Measurements from ENCODE around the gene MDC1. TPM values are rescaled to one million over a fixed set of nuclear protein-coding genes. Genes with fewer than 3 reads are reported as not detected.

MDC1 gene
- total and polyA plus RNA-seq, 2 of the 13 experiments (the other 11 are each of a cell fraction or from before 2014, with no cell fraction given): 8.4 to 14.0 TPM

- TF ChIP-seq ETV5 (CRISPR knock-in tag; IDR thresholded peaks at IDR 0.05; ENCODE audit: borderline replicate concordance) (peak; percentile 98), SMARCC2 (IDR thresholded peaks at IDR 0.05) (no peak), KMT2B (CRISPR knock-in tag; IDR thresholded peaks at IDR 0.05) (peak; percentile 53; the same call in 1 of the 2 replicates), SIX4 (CRISPR knock-in tag; IDR thresholded peaks at IDR 0.05) (peak; percentile 49; the same call in 1 of the 2 replicates), SYNCRIP (IDR thresholded peaks at IDR 0.05; ENCODE audit: insufficient read depth, low read depth, low read length) (no peak), SMYD3 (CRISPR knock-in tag; IDR thresholded peaks at IDR 0.05) (peak; percentile 15; the same call in 1 of the 2 replicates), ZNF776 (CRISPR knock-in tag; IDR thresholded peaks at IDR 0.05) (peak; percentile 81; the same call in 1 of the 2 replicates), KAT7 (CRISPR knock-in tag; IDR thresholded peaks at IDR 0.05; ENCODE audit: borderline replicate concordance) (peak; percentile 87), HOXA9 (CRISPR knock-in tag; IDR thresholded peaks at IDR 0.05; ENCODE audit: borderline replicate concordance) (peak; percentile 96; the same call in 1 of the 2 replicates), FOXO4 (CRISPR knock-in tag; conservative IDR thresholded peaks at IDR 0.05) (peak; percentile 90; the same call in 1 of the 2 replicates), TAF15 (IDR thresholded peaks at IDR 0.05; ENCODE audit: low read depth, low read length, poor library complexity, severe bottlenecking) (peak; percentile 100), HOXA3 (CRISPR knock-in tag; IDR thresholded peaks at IDR 0.05) (peak; percentile 86), ZNF512 (CRISPR knock-in tag; IDR thresholded peaks at IDR 0.05) (peak; percentile 78), ZNF503 (CRISPR knock-in tag; IDR thresholded peaks at IDR 0.05) (peak; percentile 50; the same call in 1 of the 2 replicates), ZNF329 (CRISPR knock-in tag; IDR thresholded peaks at IDR 0.05; ENCODE audit: low read depth) (peak; percentile 92), PAF1 (CRISPR knock-in tag; IDR thresholded peaks at IDR 0.05) (peak; percentile 97), ZBTB46 (CRISPR knock-in tag; IDR thresholded peaks at IDR 0.05; ENCODE audit: borderline replicate concordance) (no peak), RFXAP (CRISPR knock-in tag; IDR thresholded peaks at IDR 0.05; ENCODE audit: borderline replicate concordance) (no peak; the same call in 1 of the 2 replicates), NPAS2 (CRISPR knock-in tag; IDR thresholded peaks at IDR 0.05; ENCODE audit: borderline replicate concordance) (peak; percentile 90; the same call in 1 of the 2 replicates)
- TF ChIP-seq, protein P1, sequence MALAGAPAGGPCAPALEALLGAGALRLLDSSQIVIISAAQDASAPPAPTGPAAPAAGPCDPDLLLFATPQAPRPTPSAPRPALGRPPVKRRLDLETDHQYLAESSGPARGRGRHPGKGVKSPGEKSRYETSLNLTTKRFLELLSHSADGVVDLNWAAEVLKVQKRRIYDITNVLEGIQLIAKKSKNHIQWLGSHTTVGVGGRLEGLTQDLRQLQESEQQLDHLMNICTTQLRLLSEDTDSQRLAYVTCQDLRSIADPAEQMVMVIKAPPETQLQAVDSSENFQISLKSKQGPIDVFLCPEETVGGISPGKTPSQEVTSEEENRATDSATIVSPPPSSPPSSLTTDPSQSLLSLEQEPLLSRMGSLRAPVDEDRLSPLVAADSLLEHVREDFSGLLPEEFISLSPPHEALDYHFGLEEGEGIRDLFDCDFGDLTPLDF (CRISPR knock-in tag; IDR thresholded peaks at IDR 0.05): peak; percentile 80; the same call in 1 of the 2 replicates
Observed at GRCh38 chr6:30742316-30743098, 25.4 kb upstream of the MDC1 start, which contains the start of gene FLOT1 (continued).

Measured in HepG2 (cell line).